Caco-2 (cell line): ENCODE data around the gene IRF9. TPM values are rescaled to one million over a fixed set of nuclear protein-coding genes. Genes with fewer than 3 reads are reported as not detected.

ENCODE experiments used
- BruUV-seq: library from RNA; stranded (reverse); fragments of 400-500 nt; replicated peaks from 2 replicates; lab custom pipeline; 2021; lab: Mats Ljungman, UMichigan
- CTCF ChIA-PET: fragments of 300-600 bp; sonication (Branson Sonifier 250); formaldehyde crosslinking; loops from one replicate; lab custom pipeline; 2022; ENCODE audit warnings: antibody characterized with exemption; lab: Charles Lee
- POLR2A ChIA-PET: fragments of 300-600 bp; sonication (Branson Sonifier 250); formaldehyde crosslinking; loops from one replicate; lab custom pipeline; 2022; ENCODE audit warnings: antibody characterized with exemption; lab: Charles Lee
- DNase-seq, 2 experiments: peaks; one replicate each; pipeline versions ENCODE4 v3.0.0 to v3.0.0-alpha.2; 2020 to 2022
- H3K27me3 ChIP-seq: replicated peaks from 2 replicates; pipeline ENCODE4 v1.6.0; 2011; ENCODE audit warnings: low read length; ENCODE audit not compliant: control insufficient read depth, insufficient read depth
- H3K36me3 ChIP-seq: 2 replicates; pipeline ENCODE4 v1.5.1; 2011; ENCODE audit warnings: low read length; ENCODE audit not compliant: control insufficient read depth, insufficient read depth
- H3K4me1 ChIP-seq: fragments of 250-450 bp; sonication (Bioruptor Pico); 2 replicates; pipeline ENCODE4 v1.5.1; 2020; ENCODE audit warnings: mild to moderate bottlenecking
- H3K4me3 ChIP-seq: 2 replicates; pipeline ENCODE4 v1.5.1; 2011; ENCODE audit warnings: low read depth, mild to moderate bottlenecking, control low read depth, low read length
- H3K9me3 ChIP-seq: fragments of 250-450 bp; sonication (Bioruptor Pico); 2 replicates; pipeline ENCODE4 v1.5.1; 2020; ENCODE audit warnings: mild to moderate bottlenecking, moderate library complexity
- H3K27ac Mint-ChIP-seq: one replicate; pipeline ENCODE4 v1.8.0; 2022; ENCODE audit warnings: mixed read lengths; ENCODE audit not compliant: unreplicated experiment
- H3K27me3 Mint-ChIP-seq: one replicate; pipeline ENCODE4 v1.8.0; 2022; ENCODE audit warnings: mixed read lengths; ENCODE audit not compliant: insufficient read depth, unreplicated experiment
- H3K36me3 Mint-ChIP-seq: one replicate; pipeline ENCODE4 v1.8.0; 2022; ENCODE audit warnings: mild to moderate bottlenecking, mixed read lengths; ENCODE audit not compliant: insufficient read depth, unreplicated experiment
- H3K4me1 Mint-ChIP-seq: one replicate; pipeline ENCODE4 v1.8.0; 2022; ENCODE audit warnings: low read depth, mixed read lengths; ENCODE audit not compliant: unreplicated experiment
- H3K4me3 Mint-ChIP-seq: one replicate; pipeline ENCODE4 v1.8.0; 2022; ENCODE audit warnings: mild to moderate bottlenecking, moderate library complexity, mixed read lengths; ENCODE audit not compliant: unreplicated experiment
- H3K9me3 Mint-ChIP-seq: one replicate; pipeline ENCODE4 v1.8.0; 2022; ENCODE audit warnings: mixed read lengths; ENCODE audit not compliant: unreplicated experiment
- CTCF ChIP-seq, 2 experiments: fragments of 200-600 bp in 1 of 2; IDR thresholded peaks; 1 replicate in 1 of 2; 2 replicates in 1 of 2; pipeline versions ENCODE4 v1.5.1 to v1.8.0; 2011 to 2022; ENCODE audit warnings: antibody characterized with exemption in 1 of 2, control low read depth in 1 of 2, inconsistent platforms in 1 of 2, low read depth in 1 of 2, low read length in 1 of 2, mild to moderate bottlenecking in 1 of 2, moderate library complexity in 1 of 2; ENCODE audit not compliant: insufficient read depth in 1 of 2, severe bottlenecking in 1 of 2, unreplicated experiment in 1 of 2
- intact Hi-C: fragments of 100-400 bp; cut with micrococcal nuclease; formaldehyde crosslinking; loops from one replicate; pipeline ENCODE4 v1.10.0; 2022; ENCODE audit not compliant: unreplicated experiment
- total RNA-seq: library from RNA; stranded (reverse); gene quantifications from 2 replicates; pipeline ENCODE4 v1.2.3, GENCODE V29; 2022

The IRF9 gene
- total RNA-seq, 1 experiment from 2014 or later: 55.4 TPM

GRCh38 chr14:24204163-24205146 lies 43.4 kb downstream of the IRF9 start:
- POLR2A ChIA-PET: no interaction called here
- no peaks in the 10 kb centered on the region for H3K27me3 ChIP-seq
- no peaks in the 10 kb centered on the region for H3K4me1 ChIP-seq
- Mint-ChIP-seq H3K27ac (no peak overlapping the region), H3K4me1 (no peaks in the 10 kb centered on the region), H3K9me3 (peaks cover 21% of the 10 kb centered on the region), H3K4me3 (no peak overlapping the region), H3K36me3 (peaks cover 60% of the 10 kb centered on the region), H3K27me3 (no peaks in the 10 kb centered on the region)
- no peak for DNase-seq
- H3K4me3 ChIP-seq: no peak overlapping the region
- CTCF ChIA-PET: interaction anchor here (0.7 kb wide), 1 partner anchor 272 kb away, joined by 4 read pairs; no protein-coding TSS in a partner anchor
- intact Hi-C loops: no loop called here
- H3K36me3 ChIP-seq: peaks cover 3% of the 10 kb centered on the region
- peaks cover 6% of the 10 kb centered on the region for H3K9me3 ChIP-seq
- no TSS peak for BruUV-seq
- no peak for TF ChIP-seq CTCF (IDR thresholded peaks at IDR 0.05; ENCODE audit: insufficient read depth in 1 of 2, low read depth in 1 of 2, low read length in 1 of 2, severe bottlenecking in 1 of 2, unreplicated experiment in 1 of 2)

- ChIA-PET POLR2A (no interaction called here), CTCF (no interaction called here)
- Mint-ChIP-seq H3K4me1 (no peaks in the 10 kb centered on the region), H3K4me3 (no peak overlapping the region), H3K27ac (no peak overlapping the region), H3K27me3 (no peaks in the 10 kb centered on the region), H3K36me3 (peaks cover 52% of the 10 kb centered on the region), H3K9me3 (peaks cover 15% of the 10 kb centered on the region)
- H3K27me3 ChIP-seq: no peaks in the 10 kb centered on the region
- DNase-seq: no peak
- peaks cover 4% of the 10 kb centered on the region for H3K36me3 ChIP-seq
- no peak for TF ChIP-seq CTCF (IDR thresholded peaks at IDR 0.05; ENCODE audit: insufficient read depth in 1 of 2, low read depth in 1 of 2, low read length in 1 of 2, severe bottlenecking in 1 of 2, unreplicated experiment in 1 of 2)
- no TSS peak for BruUV-seq
- no peaks in the 10 kb centered on the region for H3K4me1 ChIP-seq
- intact Hi-C loops: no loop called here
- H3K9me3 ChIP-seq: peaks cover 6% of the 10 kb centered on the region
- H3K4me3 ChIP-seq: no peak overlapping the region
These were observed 45.4 kb downstream of the IRF9 start for GRCh38 chr14:24206260-24207103.

- Histone ChIP-seq H3K4me1 (no peaks in the 10 kb centered on the region), H3K9me3 (peaks cover 6% of the 10 kb centered on the region), H3K27me3 (no peaks in the 10 kb centered on the region), H3K36me3 (peaks cover 4% of the 10 kb centered on the region), H3K4me3 (no peak overlapping the region)
- H3K36me3 Mint-ChIP-seq: peaks cover 52% of the 10 kb centered on the region
- H3K27me3 Mint-ChIP-seq: no peaks in the 10 kb centered on the region
- H3K27ac Mint-ChIP-seq: no peak overlapping the region
- no TSS peak for BruUV-seq
- peaks cover 12% of the 10 kb centered on the region for H3K9me3 Mint-ChIP-seq
- no peak for DNase-seq
- H3K4me3 Mint-ChIP-seq: no peak overlapping the region
- H3K4me1 Mint-ChIP-seq: no peaks in the 10 kb centered on the region
- ChIA-PET POLR2A (no interaction called here), CTCF (no interaction called here)
- TF ChIP-seq CTCF (IDR thresholded peaks at IDR 0.05; ENCODE audit: insufficient read depth in 1 of 2, low read depth in 1 of 2, low read length in 1 of 2, severe bottlenecking in 1 of 2, unreplicated experiment in 1 of 2): no peak
- intact Hi-C loops: no loop called here
These were observed 46.1 kb downstream of the IRF9 start for GRCh38 chr14:24207104-24207551.
